Uterus (tissue), 2 donors: ENCODE results near the gene KDM6A.
"Not testable (repeated sequence)": the region's sequence is repeated elsewhere in the genome, so short reads cannot be mapped to it uniquely, and the experiment has no call there.

Source experiments
- POLR2A ChIP-seq, 2 donors: fragments of 450-650 bp; IDR thresholded peaks; one replicate each; pipeline ENCODE4 v1.6.1; 2016; ENCODE audit warnings: antibody characterized with exemption in 2 of 2, mild to moderate bottlenecking in 1 of 2, moderate library complexity in 1 of 2
- TF ChIP-seq, protein P1 (sequence below), 4 experiments: fragments of 200-600 bp in 2 of 4; fragments of 450-650 bp in 2 of 4; sonication (generic) in 2 of 4; IDR thresholded peaks; one replicate each; pipeline ENCODE4 v1.5.1; 2016 to 2019; ENCODE audit warnings: antibody characterized with exemption in 4 of 4, mild to moderate bottlenecking in 2 of 4, moderate library complexity in 1 of 4

DNA sequence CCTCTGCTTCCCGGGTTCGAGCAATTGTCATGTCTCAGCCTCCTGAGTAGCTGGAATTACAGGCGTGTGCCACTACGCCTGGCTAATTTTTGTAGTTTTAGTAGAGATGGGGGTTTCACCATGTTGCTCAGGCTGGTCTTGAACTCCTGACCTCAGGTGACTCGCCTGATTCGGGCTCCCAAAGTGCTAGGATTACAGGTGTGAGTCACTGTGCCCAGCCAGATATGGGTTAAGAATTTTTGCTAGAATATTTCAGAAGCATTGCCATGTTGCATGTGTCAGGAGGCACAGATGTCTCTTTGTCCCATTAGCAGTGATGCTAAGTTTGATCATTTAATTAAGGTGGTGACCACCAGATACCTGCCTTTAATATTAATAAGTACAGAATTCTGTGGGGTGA lies 22.1 kb upstream of the KDM6A start:
- TF ChIP-seq, protein P1, sequence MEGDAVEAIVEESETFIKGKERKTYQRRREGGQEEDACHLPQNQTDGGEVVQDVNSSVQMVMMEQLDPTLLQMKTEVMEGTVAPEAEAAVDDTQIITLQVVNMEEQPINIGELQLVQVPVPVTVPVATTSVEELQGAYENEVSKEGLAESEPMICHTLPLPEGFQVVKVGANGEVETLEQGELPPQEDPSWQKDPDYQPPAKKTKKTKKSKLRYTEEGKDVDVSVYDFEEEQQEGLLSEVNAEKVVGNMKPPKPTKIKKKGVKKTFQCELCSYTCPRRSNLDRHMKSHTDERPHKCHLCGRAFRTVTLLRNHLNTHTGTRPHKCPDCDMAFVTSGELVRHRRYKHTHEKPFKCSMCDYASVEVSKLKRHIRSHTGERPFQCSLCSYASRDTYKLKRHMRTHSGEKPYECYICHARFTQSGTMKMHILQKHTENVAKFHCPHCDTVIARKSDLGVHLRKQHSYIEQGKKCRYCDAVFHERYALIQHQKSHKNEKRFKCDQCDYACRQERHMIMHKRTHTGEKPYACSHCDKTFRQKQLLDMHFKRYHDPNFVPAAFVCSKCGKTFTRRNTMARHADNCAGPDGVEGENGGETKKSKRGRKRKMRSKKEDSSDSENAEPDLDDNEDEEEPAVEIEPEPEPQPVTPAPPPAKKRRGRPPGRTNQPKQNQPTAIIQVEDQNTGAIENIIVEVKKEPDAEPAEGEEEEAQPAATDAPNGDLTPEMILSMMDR (IDR thresholded peaks at IDR 0.05), result not testable (repeated sequence)
- not testable (repeated sequence) for TF ChIP-seq POLR2A (IDR thresholded peaks at IDR 0.05)
